Vagina (tissue), 2 donors: ENCODE data around the gene PLEKHJ1.

Experiments used
- POLR2A ChIP-seq, 2 donors: fragments of 450-650 bp; IDR thresholded peaks; one replicate each; pipeline ENCODE4 v1.6.1; 2017; ENCODE audit warnings: antibody characterized with exemption in 2 of 2, mild to moderate bottlenecking in 2 of 2, moderate library complexity in 2 of 2
- POLR2AphosphoS5 ChIP-seq, 2 donors: sonication (generic); formaldehyde crosslinking; IDR thresholded peaks; one replicate each; pipeline ENCODE4 v1.9.0; 2017; ENCODE audit warnings: antibody characterized with exemption in 2 of 2, mild to moderate bottlenecking in 2 of 2, low read depth in 1 of 2; ENCODE audit not compliant: insufficient read depth in 1 of 2
- TF ChIP-seq, protein P1 (sequence below), 3 experiments: fragments of 450-650 bp in 2 of 3; fragments of 200-600 bp in 1 of 3; sonication (generic) in 1 of 3; IDR thresholded peaks; one replicate each; pipeline ENCODE4 v1.5.1; 2017 to 2019; ENCODE audit warnings: antibody characterized with exemption in 3 of 3, mild to moderate bottlenecking in 2 of 3, moderate library complexity in 2 of 3

DNA sequence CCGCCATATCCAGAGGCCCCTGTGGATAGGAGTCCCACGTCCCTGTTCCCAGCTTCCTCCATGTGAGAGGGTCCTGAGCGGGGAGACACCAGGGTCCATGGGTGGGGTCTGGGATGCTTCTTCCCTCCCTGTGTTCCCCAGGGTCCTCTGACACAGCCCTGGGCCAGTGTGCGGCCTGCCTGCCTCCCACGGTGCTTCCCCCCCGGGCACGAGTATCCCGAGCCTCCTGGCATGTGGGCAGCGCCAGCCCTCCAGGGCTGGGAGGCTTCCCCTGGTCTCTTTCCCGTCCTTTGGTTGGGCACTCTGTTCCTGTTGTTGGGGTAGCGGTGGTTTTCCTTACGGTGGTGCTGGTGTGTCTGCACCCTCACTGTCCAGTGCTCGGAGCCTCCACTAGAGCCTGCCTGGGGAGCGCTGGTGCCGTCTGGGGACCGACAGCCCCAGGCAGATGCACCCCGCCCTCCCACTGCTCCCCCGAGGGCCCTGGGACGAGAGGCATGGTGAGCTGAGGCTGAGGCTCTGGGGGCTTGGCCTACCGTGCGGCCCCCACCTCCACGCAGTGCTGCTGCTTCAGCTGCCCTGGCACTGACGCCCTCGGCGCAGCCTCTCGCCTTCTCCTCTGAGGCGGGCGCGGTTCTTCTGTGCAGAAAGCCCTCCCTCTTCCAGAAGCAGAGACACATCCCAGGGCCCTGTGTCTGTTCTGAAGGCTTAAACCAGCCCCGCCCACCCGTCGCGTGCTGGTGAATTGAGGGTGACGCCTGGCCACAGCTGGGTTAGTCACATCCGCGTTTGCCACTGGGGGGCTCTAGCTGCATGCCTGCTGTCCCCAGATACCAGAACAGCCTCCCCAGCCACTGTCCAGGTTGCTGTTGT lies 27.9 kb downstream of the PLEKHJ1 start:
- TF ChIP-seq, protein P1, sequence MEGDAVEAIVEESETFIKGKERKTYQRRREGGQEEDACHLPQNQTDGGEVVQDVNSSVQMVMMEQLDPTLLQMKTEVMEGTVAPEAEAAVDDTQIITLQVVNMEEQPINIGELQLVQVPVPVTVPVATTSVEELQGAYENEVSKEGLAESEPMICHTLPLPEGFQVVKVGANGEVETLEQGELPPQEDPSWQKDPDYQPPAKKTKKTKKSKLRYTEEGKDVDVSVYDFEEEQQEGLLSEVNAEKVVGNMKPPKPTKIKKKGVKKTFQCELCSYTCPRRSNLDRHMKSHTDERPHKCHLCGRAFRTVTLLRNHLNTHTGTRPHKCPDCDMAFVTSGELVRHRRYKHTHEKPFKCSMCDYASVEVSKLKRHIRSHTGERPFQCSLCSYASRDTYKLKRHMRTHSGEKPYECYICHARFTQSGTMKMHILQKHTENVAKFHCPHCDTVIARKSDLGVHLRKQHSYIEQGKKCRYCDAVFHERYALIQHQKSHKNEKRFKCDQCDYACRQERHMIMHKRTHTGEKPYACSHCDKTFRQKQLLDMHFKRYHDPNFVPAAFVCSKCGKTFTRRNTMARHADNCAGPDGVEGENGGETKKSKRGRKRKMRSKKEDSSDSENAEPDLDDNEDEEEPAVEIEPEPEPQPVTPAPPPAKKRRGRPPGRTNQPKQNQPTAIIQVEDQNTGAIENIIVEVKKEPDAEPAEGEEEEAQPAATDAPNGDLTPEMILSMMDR (IDR thresholded peaks at IDR 0.05) = no peak
- TF ChIP-seq POLR2A (IDR thresholded peaks at IDR 0.05) (no peak), POLR2AphosphoS5 (IDR thresholded peaks at IDR 0.05; ENCODE audit: insufficient read depth in 1 of 2, low read depth in 1 of 2) (peak in 1 of 2 donors; percentile 18)
